ENCODE measurements around the gene HLX. TPM values are rescaled to one million over a fixed set of nuclear protein-coding genes. Genes with fewer than 3 reads are reported as not detected.

Gene HLX
- total and polyA plus RNA-seq, 9 of the 15 experiments (the other 6 are each of a cell fraction or from before 2014, with no cell fraction given) = 0.10 to 3.0 (median 1.6) TPM

GRCh38 chr1:220884109-220884980 lies 5.1 kb downstream of the HLX start:
- H3K27me3 ChIP-seq (ENCODE audit: control insufficient read depth in 2 of 2, insufficient read depth in 2 of 2, low read length in 2 of 2) = peaks cover 15 to 67% of the 10 kb centered on the region in 2 experiments; a peak in 4 of 5 replicates
- no peak for ATAC-seq
- 0 out of 3 replicates have a peak, but pooled peaks cover 3% of the 10 kb centered on the region for H3K79me2 ChIP-seq (ENCODE audit: control insufficient read depth, insufficient read depth, low read length)
- no peak for DNase-seq (ENCODE audit: extremely low read depth in 1 of 4, low spot score in 3 of 4)
- H3K4me1 ChIP-seq (replicated peaks in 1 of 2; ENCODE audit: control insufficient read depth in 2 of 2, insufficient read depth in 2 of 2, low read length in 2 of 2) = peaks cover 0 to 31% of the 10 kb centered on the region in 2 experiments; a peak in 2 of 5 replicates
- H2AFZ ChIP-seq (ENCODE audit: low read depth, low read length) = no peak overlapping the region
- no peak overlapping the region for H3K4me3 ChIP-seq
- ChIA-PET CTCF (ENCODE audit: low intra/inter-chr PET ratio) (no interaction called here), POLR2A (no interaction called here)
- in situ Hi-C loops (cut with MboI) = no loop called here
- H3K9ac ChIP-seq (ENCODE audit: insufficient read depth in 1 of 2, low read depth in 2 of 2, low read length in 2 of 2) = no peak overlapping the region
- no peak overlapping the region for H3K27ac ChIP-seq (ENCODE audit: extremely low read depth, low read depth, low read length)
- TF ChIP-seq SRSF9 (IDR thresholded peaks at IDR 0.05; ENCODE audit: borderline replicate concordance, low read depth, low read length) = no peak
- TF ChIP-seq SP1 (CRISPR knock-in tag; IDR thresholded peaks at IDR 0.05) = no peak
- TF ChIP-seq KLF1 (tag; IDR thresholded peaks at IDR 0.05) = no peak
- TF ChIP-seq, protein P1, sequence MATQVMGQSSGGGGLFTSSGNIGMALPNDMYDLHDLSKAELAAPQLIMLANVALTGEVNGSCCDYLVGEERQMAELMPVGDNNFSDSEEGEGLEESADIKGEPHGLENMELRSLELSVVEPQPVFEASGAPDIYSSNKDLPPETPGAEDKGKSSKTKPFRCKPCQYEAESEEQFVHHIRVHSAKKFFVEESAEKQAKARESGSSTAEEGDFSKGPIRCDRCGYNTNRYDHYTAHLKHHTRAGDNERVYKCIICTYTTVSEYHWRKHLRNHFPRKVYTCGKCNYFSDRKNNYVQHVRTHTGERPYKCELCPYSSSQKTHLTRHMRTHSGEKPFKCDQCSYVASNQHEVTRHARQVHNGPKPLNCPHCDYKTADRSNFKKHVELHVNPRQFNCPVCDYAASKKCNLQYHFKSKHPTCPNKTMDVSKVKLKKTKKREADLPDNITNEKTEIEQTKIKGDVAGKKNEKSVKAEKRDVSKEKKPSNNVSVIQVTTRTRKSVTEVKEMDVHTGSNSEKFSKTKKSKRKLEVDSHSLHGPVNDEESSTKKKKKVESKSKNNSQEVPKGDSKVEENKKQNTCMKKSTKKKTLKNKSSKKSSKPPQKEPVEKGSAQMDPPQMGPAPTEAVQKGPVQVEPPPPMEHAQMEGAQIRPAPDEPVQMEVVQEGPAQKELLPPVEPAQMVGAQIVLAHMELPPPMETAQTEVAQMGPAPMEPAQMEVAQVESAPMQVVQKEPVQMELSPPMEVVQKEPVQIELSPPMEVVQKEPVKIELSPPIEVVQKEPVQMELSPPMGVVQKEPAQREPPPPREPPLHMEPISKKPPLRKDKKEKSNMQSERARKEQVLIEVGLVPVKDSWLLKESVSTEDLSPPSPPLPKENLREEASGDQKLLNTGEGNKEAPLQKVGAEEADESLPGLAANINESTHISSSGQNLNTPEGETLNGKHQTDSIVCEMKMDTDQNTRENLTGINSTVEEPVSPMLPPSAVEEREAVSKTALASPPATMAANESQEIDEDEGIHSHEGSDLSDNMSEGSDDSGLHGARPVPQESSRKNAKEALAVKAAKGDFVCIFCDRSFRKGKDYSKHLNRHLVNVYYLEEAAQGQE (IDR thresholded peaks at IDR 0.05; ENCODE audit: borderline replicate concordance) = no peak
- TF ChIP-seq, protein P1 (CRISPR knock-in tag; IDR thresholded peaks at IDR 0.05; ENCODE audit: low read depth) = no peak
- TF ChIP-seq, protein P2, sequence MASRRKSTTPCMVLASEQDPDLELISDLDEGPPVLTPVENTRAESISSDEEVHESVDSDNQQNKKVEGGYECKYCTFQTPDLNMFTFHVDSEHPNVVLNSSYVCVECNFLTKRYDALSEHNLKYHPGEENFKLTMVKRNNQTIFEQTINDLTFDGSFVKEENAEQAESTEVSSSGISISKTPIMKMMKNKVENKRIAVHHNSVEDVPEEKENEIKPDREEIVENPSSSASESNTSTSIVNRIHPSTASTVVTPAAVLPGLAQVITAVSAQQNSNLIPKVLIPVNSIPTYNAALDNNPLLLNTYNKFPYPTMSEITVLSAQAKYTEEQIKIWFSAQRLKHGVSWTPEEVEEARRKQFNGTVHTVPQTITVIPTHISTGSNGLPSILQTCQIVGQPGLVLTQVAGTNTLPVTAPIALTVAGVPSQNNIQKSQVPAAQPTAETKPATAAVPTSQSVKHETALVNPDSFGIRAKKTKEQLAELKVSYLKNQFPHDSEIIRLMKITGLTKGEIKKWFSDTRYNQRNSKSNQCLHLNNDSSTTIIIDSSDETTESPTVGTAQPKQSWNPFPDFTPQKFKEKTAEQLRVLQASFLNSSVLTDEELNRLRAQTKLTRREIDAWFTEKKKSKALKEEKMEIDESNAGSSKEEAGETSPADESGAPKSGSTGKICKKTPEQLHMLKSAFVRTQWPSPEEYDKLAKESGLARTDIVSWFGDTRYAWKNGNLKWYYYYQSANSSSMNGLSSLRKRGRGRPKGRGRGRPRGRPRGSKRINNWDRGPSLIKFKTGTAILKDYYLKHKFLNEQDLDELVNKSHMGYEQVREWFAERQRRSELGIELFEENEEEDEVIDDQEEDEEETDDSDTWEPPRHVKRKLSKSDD (conservative IDR thresholded peaks at IDR 0.05; ENCODE audit: low read length) = no peak
- FAIRE-seq = no peak
- no peaks in the 10 kb centered on the region for H3K36me3 ChIP-seq (ENCODE audit: control insufficient read depth, insufficient read depth, low read length)
- 39% methylated on average over 58 of the region's 59 CpGs for WGBS (ENCODE audit: insufficient coverage, low coverage, missing lambda C conversion rate)
- BruUV-seq (replicated peaks) = no TSS peak
- H4K20me1 ChIP-seq (replicated peaks; ENCODE audit: control insufficient read depth, insufficient read depth, low read length) = no peaks in the 10 kb centered on the region
- H3K9me1 ChIP-seq (ENCODE audit: control insufficient read depth, insufficient read depth, low read length) = no peaks in the 10 kb centered on the region
- H3K4me2 ChIP-seq (ENCODE audit: insufficient read depth, low read length) = no peak overlapping the region
- H3K9me3 ChIP-seq (replicated peaks; ENCODE audit: control insufficient read depth, insufficient read depth, low read depth, low read length) = no peaks in the 10 kb centered on the region
- intact Hi-C loops (cut with micrococcal nuclease) = no loop called here

All from K562 (cell line).